ENCODE data around the gene EDAR.

EDAR gene

GRCh38 chr2:108922141-108922915, 66.7 kb downstream of the EDAR start:
- no peak for DNase-seq

- no peak for DNase-seq
Observed at GRCh38 chr2:108921096-108922030, 67.7 kb downstream of the EDAR start.

GRCh38 chr2:108920686-108921085, 68.3 kb downstream of the EDAR start:
- no peak for DNase-seq

GRCh38 chr2:108919571-108920373, 69.2 kb downstream of the EDAR start:
- no peak for DNase-seq

GRCh38 chr2:108918941-108919341, 70.1 kb downstream of the EDAR start:
- DNase-seq: no peak

- DNase-seq: no peak
Observed at GRCh38 chr2:108918156-108918874, 70.7 kb downstream of the EDAR start.

GRCh38 chr2:108917526-108917925, 71.5 kb downstream of the EDAR start:
- DNase-seq: no peak

- DNase-seq: no peak
Observed at GRCh38 chr2:108916796-108917421, 72.1 kb downstream of the EDAR start.

GRCh38 chr2:108916122-108916795, 72.8 kb downstream of the EDAR start:
- no peak for DNase-seq

- DNase-seq: no peak
Observed at GRCh38 chr2:108912629-108912902, 76.5 kb downstream of the EDAR start.

GRCh38 chr2:108911807-108912628, 77.0 kb downstream of the EDAR start:
- no peak for DNase-seq

- no peak for DNase-seq
Observed at GRCh38 chr2:108911401-108911800, 77.6 kb downstream of the EDAR start.

- no peak for DNase-seq
Observed at GRCh38 chr2:108910541-108911396, 78.3 kb downstream of the EDAR start.

GRCh38 chr2:108910011-108910431, 79.0 kb downstream of the EDAR start:
- no peak for DNase-seq

GRCh38 chr2:108909275-108909823, 79.7 kb downstream of the EDAR start:
- DNase-seq: no peak

GRCh38 chr2:108908713-108909070, 80.3 kb downstream of the EDAR start:
- DNase-seq: no peak

- DNase-seq: no peak
Observed at GRCh38 chr2:108907822-108908712, 81.0 kb downstream of the EDAR start.

GRCh38 chr2:108906403-108907077, 82.5 kb downstream of the EDAR start:
- DNase-seq: no peak
